Retinal pigment epithelial cell (primary cell): ENCODE measurements around the gene SRL.

Source experiments
- DNase-seq: peaks from one replicate; pipeline ENCODE4 v3.0.0-alpha.2; 2010; ENCODE audit warnings: low read depth
- H3K4me3 ChIP-seq: 2 replicates; pipeline ENCODE4 v1.5.1; 2011; ENCODE audit warnings: mild to moderate bottlenecking, low read length, control low read depth, moderate library complexity
- TF ChIP-seq, protein P1 (sequence below): conservative IDR thresholded peaks from 2 replicates; pipeline ENCODE4 v1.5.1; 2011; ENCODE audit warnings: low read depth, low read length, control low read depth, inconsistent platforms

The SRL gene

GRCh38 chr16:4202615-4203345 lies 39.1 kb downstream of the SRL start:
- H3K4me3 ChIP-seq: no peak overlapping the region
- TF ChIP-seq, protein P1, sequence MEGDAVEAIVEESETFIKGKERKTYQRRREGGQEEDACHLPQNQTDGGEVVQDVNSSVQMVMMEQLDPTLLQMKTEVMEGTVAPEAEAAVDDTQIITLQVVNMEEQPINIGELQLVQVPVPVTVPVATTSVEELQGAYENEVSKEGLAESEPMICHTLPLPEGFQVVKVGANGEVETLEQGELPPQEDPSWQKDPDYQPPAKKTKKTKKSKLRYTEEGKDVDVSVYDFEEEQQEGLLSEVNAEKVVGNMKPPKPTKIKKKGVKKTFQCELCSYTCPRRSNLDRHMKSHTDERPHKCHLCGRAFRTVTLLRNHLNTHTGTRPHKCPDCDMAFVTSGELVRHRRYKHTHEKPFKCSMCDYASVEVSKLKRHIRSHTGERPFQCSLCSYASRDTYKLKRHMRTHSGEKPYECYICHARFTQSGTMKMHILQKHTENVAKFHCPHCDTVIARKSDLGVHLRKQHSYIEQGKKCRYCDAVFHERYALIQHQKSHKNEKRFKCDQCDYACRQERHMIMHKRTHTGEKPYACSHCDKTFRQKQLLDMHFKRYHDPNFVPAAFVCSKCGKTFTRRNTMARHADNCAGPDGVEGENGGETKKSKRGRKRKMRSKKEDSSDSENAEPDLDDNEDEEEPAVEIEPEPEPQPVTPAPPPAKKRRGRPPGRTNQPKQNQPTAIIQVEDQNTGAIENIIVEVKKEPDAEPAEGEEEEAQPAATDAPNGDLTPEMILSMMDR: no peak
- no peak for DNase-seq

DNA sequence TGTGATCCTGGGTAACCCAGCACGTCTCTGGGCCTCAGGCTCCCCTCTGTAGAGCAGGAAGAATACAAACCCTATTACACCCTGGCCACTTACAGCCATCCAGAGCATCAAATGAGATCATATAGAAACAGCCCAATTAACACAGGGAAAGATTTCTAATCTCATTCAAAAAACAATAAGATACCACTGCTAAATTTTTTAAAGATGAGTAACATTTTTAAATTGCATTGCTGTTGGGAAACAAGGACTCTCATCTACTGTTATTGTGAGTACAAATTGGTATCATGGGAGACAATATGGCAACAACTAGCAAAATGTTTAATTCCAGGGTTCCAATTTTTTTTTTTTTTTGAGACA lies 41.1 kb downstream of the SRL start:
- TF ChIP-seq, protein P1: no peak
- DNase-seq: no peak
- no peak overlapping the region for H3K4me3 ChIP-seq

- no peak overlapping the region for H3K4me3 ChIP-seq
- DNase-seq: no peak
- TF ChIP-seq, protein P1: peak; percentile 92
Measured at GRCh38 chr16:4200000-4200780, 41.7 kb downstream of the SRL start.

DNA sequence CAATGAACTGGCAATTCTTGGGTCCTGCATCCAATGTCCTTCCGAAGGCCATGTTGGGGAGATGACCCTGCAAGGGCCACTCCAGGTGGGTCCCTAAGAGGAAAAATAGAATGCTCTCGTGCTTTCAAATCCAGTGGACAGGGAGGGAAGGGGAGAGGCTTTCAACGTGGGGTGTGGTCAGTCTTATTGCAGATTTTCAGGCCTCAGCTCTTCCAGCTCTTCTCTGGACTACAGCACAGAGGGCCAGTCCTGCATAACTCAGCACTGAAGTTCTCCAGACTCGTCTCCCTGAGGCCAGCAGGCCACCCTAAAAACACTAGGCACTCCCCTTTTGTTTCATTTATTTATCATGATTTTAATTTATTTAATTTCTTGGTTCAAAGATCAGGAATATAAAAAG lies 43.1 kb downstream of the SRL start:
- DNase-seq: no peak
- no peak overlapping the region for H3K4me3 ChIP-seq

GRCh38 chr16:4194661-4195060 lies 47.2 kb downstream of the SRL start:
- DNase-seq: no peak
- no peak overlapping the region for H3K4me3 ChIP-seq

More for the DNA sequence above, 43.1 kb downstream of the SRL start:
- TF ChIP-seq, protein P1: no peak

GRCh38 chr16:4193920-4194319 lies 48.0 kb downstream of the SRL start:
- DNase-seq: no peak
- TF ChIP-seq, protein P1: no peak
- H3K4me3 ChIP-seq: no peak overlapping the region

More at GRCh38 chr16:4194661-4195060, 47.2 kb downstream of the SRL start:
- TF ChIP-seq, protein P1: no peak

GRCh38 chr16:4192206-4192605 lies 49.7 kb downstream of the SRL start:
- no peak for DNase-seq
- H3K4me3 ChIP-seq: no peak overlapping the region
- TF ChIP-seq, protein P1: no peak
